Stimulated activated CD4-positive, alpha-beta T cell treated with anti-CD3 and anti-CD28 coated beads, Interleukin-15, amount 100 ng/mL, for 24 hours (primary cell): Measurements from ENCODE around the gene GTF3A.

Source experiments
- DNase-seq: peaks from one replicate; pipeline ENCODE4 v3.0.0-alpha.2; 2020

Gene GTF3A

GRCh38 chr13:27406178-27406939 lies 18.1 kb upstream of the GTF3A start:
- no peak for DNase-seq

GRCh38 chr13:27408074-27408473 lies 16.3 kb upstream of the GTF3A start:
- no peak for DNase-seq

- no peak for DNase-seq
These were observed 15.4 kb upstream of the GTF3A start for GRCh38 chr13:27409013-27409412.

DNA sequence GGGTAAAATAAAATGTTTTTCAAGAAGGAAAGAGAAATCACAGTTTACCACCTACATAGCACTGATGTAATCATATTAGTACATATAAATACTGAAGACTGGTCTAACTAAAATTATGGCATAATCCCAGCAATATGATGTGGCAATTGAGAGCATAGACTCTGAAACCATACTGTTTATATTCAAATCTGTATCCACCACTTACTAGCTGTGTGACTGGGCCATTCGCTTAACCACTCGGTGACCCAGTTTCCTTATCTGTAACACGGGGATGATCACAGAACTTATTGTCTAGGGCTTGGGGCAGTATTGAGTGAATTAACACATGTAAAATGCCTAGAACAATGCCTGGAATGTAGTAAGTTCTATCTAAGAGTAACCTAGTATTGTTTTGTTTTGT lies 13.1 kb upstream of the GTF3A start:
- no peak for DNase-seq

GRCh38 chr13:27415116-27415515 lies 9.3 kb upstream of the GTF3A start:
- DNase-seq: no peak

DNA sequence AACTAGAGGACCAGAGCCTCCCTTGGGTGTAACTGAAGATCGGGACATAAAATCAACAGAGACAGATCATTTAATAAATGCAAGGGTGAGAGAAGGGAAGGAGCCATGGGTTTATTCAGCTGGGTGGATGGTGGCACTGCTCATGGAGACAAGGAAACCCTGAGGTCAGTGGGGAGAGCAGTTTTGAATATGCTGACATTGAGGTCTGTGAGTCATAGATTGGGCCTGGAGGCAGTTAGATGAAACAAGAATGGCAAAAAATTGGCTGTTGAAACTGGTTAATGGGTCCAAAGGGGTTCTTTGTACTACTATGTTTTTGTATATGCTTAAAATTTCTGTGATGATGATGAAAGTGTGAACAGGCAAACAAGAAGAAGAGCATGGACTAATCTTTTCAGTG lies 5.1 kb upstream of the GTF3A start:
- DNase-seq: no peak

DNA sequence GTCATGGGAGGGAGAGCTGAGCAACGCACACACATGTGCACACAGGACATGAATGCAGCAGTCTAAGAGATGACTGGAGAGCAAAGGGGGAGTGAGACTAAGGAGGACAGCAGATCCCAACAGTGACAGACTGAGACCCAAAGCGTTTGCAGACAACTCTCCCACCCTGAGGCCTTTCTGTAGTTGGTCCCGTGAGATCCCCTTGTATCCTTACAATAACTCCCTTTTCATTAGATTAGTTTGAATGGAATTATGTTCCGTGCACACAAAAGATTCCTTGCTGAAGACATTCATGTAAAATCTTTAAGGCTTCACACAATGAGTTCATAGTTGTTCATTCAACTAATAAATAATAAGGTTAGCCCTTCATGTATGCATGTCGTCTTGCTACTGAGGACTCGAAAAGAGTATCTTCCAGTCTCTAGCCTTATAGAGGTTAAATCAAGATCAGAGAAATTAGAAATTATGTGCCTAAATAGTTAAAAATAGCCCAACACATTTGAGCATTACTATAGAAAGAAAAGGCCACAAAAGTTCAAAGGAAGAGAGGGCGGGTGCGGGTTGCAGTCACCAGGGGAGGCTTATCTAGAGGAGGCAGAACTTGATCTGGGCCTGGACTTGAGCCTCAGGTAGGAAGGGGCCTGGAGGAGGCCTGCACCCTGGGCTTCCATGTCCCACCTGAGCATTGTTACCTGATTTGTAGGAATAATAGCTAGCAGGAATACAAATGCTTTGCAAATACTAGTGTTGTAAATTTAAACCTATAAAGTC lies 3.1 kb upstream of the GTF3A start:
- DNase-seq: no peak

DNA sequence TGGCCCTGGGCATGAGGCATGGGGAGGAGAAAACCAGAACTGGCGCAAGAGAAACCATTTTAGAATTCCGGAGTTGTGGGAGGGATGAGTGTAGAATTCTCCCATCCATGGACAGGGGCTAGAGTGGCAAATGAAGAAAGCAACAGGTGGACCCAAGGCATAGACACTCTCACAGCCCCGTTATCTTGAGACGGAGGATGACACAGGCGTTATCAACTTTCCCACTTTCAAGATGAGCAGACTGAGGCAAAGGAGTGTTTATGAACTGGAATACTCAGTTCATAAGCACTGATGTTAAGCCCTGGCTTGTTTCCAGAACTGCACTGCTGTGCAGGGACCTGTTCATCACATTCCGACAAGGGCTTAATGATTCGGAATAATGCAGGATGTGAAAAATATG lies 1.1 kb upstream of the GTF3A start:
- DNase-seq: no peak

GRCh38 chr13:27425158-27425917 lies 919 bp downstream of the GTF3A start:
- DNase-seq: peak; percentile 31

GRCh38 chr13:27425918-27426630 lies 1.7 kb downstream of the GTF3A start:
- DNase-seq: peak; percentile 79

DNA sequence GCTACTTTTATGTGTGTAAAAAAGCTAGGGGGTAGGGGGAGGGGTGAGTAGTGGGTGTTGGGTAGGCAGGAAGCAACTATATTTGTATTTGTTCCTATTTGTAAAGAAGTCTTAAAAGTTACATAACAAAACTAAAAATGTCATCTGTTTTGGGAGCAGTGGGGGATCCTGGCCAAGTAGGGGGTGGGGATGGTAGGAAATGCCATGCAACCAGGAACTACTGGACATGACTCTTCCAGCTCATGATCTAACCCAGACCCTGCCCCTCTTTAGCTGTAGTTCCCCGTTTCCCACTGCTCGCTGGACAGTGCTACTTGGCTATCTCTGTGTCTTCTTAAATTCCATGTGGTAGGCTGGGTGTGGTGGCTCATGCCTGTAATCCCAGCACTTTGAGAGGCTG lies 3.2 kb downstream of the GTF3A start:
- no peak for DNase-seq

- DNase-seq: no peak
These were observed 3.7 kb downstream of the GTF3A start for GRCh38 chr13:27428160-27428559.

DNA sequence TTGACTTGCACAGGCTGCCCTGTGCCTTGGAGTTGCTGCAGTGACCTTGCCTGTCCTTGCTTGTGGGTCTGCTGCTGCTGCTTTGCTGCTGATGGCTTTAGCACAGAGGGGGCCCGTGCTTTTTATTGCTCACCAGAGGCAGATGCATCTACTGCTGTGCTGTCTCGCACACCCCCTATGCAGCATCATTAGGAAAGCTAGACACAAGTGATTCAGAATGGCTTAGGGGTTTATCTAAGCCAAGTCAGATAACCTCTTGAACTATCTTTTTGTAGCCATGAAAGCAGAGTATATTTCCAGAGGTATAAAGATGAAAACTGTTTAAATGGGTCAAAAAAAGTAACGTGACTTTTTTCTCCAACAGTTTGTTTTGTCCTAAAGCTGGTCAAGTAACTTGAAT lies 7.8 kb downstream of the GTF3A start:
- DNase-seq: no peak

- no peak for DNase-seq
These were observed 8.3 kb downstream of the GTF3A start for GRCh38 chr13:27432611-27433210.

DNA sequence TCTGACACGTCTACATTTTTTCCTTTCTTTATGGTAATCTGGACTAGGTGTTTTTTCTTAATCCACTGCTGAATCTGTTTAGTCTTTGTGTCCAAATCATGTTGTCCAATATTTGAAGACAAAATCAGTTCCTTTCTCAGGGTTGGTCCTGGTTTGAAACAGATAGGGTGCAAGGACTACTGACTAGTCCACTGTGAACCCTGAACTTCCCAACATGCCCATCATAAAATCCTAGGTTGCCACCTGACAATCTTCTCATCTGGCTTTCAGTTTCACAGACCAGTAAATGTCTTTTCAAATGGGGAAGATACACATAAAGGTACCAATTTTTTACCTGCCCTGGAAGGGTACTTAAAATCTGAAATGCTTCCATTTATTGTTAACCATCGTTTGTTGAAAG lies 12.7 kb downstream of the GTF3A start:
- no peak for DNase-seq

DNA sequence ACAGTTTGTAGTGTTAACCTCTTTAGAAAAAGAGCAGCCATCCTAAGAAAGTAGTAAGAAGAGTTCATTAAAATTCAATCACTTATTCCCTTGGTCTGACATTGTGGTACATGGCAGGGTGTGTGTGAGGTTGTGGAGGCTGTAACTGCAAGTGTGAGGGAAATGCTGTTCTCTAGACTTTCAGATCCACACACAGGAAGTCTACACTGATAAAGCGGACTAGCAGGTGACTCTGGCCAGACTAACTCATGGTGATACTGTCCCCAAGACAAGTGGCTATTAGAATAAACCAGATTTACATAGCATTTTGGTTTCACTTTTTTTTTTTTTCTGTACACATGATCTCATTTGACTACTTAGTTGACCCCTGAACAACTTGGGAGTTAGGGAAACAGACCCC lies 16.0 kb downstream of the GTF3A start:
- no peak for DNase-seq

DNA sequence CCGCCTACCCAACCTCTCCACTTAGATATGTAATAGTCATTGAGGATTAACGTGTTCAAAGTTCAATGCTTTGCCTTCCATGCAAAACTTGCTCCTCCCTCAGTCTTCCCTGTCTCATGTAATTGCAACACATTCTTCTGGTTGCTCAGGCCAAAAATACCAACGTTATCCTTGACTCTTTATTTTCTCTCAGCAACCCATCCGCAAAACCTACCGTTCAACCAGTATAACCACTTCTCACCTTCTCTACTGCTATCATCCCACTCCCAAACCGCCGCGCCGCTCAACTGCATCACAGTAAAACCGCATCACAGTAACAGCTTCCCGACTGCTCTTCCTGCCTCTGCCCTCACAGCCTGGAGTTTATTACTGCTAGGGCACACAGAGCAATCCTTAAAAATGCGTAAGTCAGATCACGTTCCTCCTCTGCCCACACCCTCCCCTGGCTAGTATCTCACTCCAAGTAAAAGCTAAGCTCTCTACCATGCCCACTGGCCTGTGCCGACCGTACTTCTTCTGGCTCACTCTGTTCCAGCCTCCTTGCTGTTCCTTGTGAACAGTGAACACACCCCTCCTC lies 17.7 kb downstream of the GTF3A start:
- DNase-seq: peak; percentile 46

GRCh38 chr13:27442797-27443196 lies 18.4 kb downstream of the GTF3A start:
- DNase-seq: no peak

DNA sequence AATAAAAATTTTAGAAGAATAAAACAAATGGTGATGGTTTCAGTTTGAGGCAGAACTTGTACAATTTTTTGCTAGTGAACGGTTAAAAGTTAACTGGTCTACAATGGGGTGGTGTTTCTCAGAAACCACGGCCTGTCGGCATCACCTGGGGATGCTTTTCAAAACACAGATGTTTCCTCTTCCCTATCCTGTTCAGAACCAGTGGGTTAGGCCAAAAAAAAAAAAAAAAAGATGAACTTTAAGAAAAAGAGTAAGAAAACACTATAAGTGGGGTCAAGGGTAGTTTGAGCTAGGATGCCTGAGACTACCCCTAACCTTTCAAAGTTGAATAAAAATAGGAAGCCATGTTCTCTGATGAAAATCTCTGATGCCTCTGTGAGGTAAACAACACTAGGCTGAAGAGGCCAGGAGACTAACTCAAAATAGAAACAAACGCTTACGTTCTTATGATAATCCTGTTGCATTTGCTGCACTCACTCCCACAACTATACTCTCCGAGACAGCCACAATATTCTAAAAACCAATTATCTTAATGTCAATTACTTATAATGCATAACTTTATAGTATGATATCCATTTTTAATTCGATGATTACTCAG lies 22.7 kb downstream of the GTF3A start:
- no peak for DNase-seq

GRCh38 chr13:27448308-27448707 lies 23.9 kb downstream of the GTF3A start:
- DNase-seq: no peak

GRCh38 chr13:27449081-27449603 lies 24.7 kb downstream of the GTF3A start:
- no peak for DNase-seq
